Measurements from ENCODE around the gene ARSG. TPM values are rescaled to one million over a fixed set of nuclear protein-coding genes. Genes with fewer than 3 reads are reported as not detected.

The ARSG gene
- total RNA-seq, 1 donor from 2014 or later: 19.6 TPM

DNA sequence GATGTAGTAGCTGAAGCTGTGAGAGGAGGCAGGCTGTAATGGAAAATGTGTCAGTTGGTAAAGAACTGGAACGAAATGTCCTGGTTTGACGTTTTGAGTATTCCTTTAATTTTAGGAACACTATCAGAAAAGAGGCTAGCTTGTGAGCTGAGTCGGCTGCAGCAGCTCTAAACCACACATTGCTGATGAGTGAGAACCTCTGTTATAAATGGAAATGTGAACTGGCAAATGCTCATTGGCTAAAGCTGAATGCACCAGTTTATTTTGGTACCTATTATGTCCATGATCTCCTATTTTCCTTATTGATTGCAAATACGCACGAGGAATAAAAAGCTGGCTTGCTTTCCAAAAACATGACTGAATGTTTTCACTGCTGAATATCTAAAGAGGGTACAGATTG is 177.0 kb downstream of the ARSG start:
- ChIA-PET CTCF (interaction anchor here (1.1 to 2.1 kb wide), 2 partner anchors 31 to 44 kb away, joined by 4 to 6 read pairs; partner anchors contain the start of gene PRKAR1A), POLR2A (interaction anchor here (1.8 kb wide), 1 partner anchor 44 kb away, joined by 5 read pairs; the partner anchor contains the start of gene PRKAR1A)
- Mint-ChIP-seq H3K4me3 (no peak overlapping the region), H3K27me3 (no peaks in the 10 kb centered on the region), H3K4me1 (peaks cover 5% of the 10 kb centered on the region), H3K9me3 (no peaks in the 10 kb centered on the region), H3K27ac (no peak overlapping the region), H3K36me3 (ENCODE audit: low read depth) (no peaks in the 10 kb centered on the region)
- TF ChIP-seq, protein P1, sequence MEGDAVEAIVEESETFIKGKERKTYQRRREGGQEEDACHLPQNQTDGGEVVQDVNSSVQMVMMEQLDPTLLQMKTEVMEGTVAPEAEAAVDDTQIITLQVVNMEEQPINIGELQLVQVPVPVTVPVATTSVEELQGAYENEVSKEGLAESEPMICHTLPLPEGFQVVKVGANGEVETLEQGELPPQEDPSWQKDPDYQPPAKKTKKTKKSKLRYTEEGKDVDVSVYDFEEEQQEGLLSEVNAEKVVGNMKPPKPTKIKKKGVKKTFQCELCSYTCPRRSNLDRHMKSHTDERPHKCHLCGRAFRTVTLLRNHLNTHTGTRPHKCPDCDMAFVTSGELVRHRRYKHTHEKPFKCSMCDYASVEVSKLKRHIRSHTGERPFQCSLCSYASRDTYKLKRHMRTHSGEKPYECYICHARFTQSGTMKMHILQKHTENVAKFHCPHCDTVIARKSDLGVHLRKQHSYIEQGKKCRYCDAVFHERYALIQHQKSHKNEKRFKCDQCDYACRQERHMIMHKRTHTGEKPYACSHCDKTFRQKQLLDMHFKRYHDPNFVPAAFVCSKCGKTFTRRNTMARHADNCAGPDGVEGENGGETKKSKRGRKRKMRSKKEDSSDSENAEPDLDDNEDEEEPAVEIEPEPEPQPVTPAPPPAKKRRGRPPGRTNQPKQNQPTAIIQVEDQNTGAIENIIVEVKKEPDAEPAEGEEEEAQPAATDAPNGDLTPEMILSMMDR (IDR thresholded peaks at IDR 0.05): no peak
- intact Hi-C loops (cut with micrococcal nuclease): loop anchor here (5.0 to 10.0 kb wide), 3 partner anchors 644 to 1744 kb away; partner anchors contain the start of gene BPTF
- ATAC-seq (ENCODE audit: low read depth) (no peak), DNase-seq (no peak)

DNA sequence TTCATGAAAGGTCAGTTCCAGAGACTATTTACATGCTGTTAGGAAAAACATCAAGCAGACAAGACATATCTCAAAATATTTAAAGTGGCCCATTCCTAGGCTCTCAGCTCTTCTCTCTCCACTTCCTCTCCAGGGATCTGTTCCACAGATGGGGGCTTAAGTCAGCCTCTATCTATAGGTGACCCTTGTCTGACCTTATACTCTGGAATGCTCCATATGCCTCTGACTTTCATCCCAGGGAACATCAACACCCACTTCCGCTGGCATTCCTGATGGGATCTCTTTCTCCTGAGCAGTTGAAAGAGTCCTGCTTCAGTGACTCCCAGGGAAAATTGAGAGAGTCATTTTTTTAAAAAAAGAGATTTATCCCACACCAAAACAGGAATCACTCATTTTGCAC is 177.5 kb downstream of the ARSG start:
- intact Hi-C loops (cut with micrococcal nuclease): loop anchor here (5.0 to 10.0 kb wide), 3 partner anchors 644 to 1744 kb away; partner anchors contain the start of gene BPTF
- ChIA-PET POLR2A (no interaction called here), CTCF (no interaction called here)
- DNase-seq: no peak
- Mint-ChIP-seq H3K27me3 (no peaks in the 10 kb centered on the region), H3K27ac (no peak overlapping the region), H3K4me1 (peaks cover 5% of the 10 kb centered on the region), H3K36me3 (ENCODE audit: low read depth) (no peaks in the 10 kb centered on the region), H3K9me3 (no peaks in the 10 kb centered on the region), H3K4me3 (no peak overlapping the region)
- no peak for ATAC-seq (ENCODE audit: low read depth)
- TF ChIP-seq, protein P1 (IDR thresholded peaks at IDR 0.05): no peak

Other genes starting within 250 kb of the ARSG start
- 42.1 and 55.4 TPM in 2 replicates for gene AMZ2, start 43.5 kb upstream of the ARSG start, total RNA-seq
- 10.2 and 11.0 TPM in 2 replicates for gene SLC16A6, start 368 bp upstream of the ARSG start, total RNA-seq
- gene WIPI1, start 166.0 kb downstream of the ARSG start, total RNA-seq: 9.8 and 11.2 TPM in 2 replicates
- gene PRKAR1A, start 220.9 kb downstream of the ARSG start, total RNA-seq: 272 and 279 TPM in 2 replicates